ENCODE measurements around the gene MCF2L2.

Gene MCF2L2

DNA sequence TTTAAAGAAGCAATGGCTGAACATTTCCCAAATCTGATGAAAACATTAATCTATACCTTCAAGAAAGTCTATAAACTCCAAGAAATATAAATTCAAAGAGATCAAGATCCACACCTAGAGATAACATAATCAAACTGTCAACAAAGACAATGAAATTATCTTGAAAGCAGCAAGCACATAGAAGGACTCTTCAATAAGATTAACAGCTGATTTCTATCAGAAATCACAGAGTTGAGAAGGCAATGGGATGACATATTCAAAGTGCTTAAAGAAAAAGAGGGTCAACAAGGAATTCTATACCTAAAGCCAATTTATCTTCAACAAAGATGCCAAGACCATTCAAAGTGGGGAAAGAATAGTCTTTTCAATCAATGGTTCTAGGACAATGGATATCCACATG lies 224.7 kb downstream of the MCF2L2 start:
- TF ChIP-seq ARNTL (CRISPR knock-in tag; IDR thresholded peaks at IDR 0.05; ENCODE audit: borderline replicate concordance, low read depth) (no peak), OSR1 (CRISPR knock-in tag; IDR thresholded peaks at IDR 0.05) (no peak), ESRRG (CRISPR knock-in tag; IDR thresholded peaks at IDR 0.05) (no peak), CSDC2 (CRISPR knock-in tag; IDR thresholded peaks at IDR 0.05) (no peak), ZNF8 (CRISPR knock-in tag; IDR thresholded peaks at IDR 0.05) (no peak), TOX (CRISPR knock-in tag; IDR thresholded peaks at IDR 0.05; ENCODE audit: borderline replicate concordance) (no peak), SNAI2 (CRISPR knock-in tag; IDR thresholded peaks at IDR 0.05) (no peak), ZFP30 (CRISPR knock-in tag; IDR thresholded peaks at IDR 0.05) (no peak), ZNF70 (CRISPR knock-in tag; IDR thresholded peaks at IDR 0.05) (no peak), ZFP3 (CRISPR knock-in tag; IDR thresholded peaks at IDR 0.05) (no peak), RARB (CRISPR knock-in tag; IDR thresholded peaks at IDR 0.05) (no peak)
- TF ChIP-seq, protein P1, sequence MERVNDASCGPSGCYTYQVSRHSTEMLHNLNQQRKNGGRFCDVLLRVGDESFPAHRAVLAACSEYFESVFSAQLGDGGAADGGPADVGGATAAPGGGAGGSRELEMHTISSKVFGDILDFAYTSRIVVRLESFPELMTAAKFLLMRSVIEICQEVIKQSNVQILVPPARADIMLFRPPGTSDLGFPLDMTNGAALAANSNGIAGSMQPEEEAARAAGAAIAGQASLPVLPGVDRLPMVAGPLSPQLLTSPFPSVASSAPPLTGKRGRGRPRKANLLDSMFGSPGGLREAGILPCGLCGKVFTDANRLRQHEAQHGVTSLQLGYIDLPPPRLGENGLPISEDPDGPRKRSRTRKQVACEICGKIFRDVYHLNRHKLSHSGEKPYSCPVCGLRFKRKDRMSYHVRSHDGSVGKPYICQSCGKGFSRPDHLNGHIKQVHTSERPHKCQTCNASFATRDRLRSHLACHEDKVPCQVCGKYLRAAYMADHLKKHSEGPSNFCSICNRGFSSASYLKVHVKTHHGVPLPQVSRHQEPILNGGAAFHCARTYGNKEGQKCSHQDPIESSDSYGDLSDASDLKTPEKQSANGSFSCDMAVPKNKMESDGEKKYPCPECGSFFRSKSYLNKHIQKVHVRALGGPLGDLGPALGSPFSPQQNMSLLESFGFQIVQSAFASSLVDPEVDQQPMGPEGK (CRISPR knock-in tag; IDR thresholded peaks at IDR 0.05; ENCODE audit: borderline replicate concordance): no peak
- TF ChIP-seq, protein P2, sequence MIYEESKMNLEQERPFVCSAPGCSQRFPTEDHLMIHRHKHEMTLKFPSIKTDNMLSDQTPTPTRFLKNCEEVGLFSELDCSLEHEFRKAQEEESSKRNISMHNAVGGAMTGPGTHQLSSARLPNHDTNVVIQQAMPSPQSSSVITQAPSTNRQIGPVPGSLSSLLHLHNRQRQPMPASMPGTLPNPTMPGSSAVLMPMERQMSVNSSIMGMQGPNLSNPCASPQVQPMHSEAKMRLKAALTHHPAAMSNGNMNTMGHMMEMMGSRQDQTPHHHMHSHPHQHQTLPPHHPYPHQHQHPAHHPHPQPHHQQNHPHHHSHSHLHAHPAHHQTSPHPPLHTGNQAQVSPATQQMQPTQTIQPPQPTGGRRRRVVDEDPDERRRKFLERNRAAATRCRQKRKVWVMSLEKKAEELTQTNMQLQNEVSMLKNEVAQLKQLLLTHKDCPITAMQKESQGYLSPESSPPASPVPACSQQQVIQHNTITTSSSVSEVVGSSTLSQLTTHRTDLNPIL (CRISPR knock-in tag; IDR thresholded peaks at IDR 0.05; ENCODE audit: low read depth): no peak
- TF ChIP-seq, protein P3, sequence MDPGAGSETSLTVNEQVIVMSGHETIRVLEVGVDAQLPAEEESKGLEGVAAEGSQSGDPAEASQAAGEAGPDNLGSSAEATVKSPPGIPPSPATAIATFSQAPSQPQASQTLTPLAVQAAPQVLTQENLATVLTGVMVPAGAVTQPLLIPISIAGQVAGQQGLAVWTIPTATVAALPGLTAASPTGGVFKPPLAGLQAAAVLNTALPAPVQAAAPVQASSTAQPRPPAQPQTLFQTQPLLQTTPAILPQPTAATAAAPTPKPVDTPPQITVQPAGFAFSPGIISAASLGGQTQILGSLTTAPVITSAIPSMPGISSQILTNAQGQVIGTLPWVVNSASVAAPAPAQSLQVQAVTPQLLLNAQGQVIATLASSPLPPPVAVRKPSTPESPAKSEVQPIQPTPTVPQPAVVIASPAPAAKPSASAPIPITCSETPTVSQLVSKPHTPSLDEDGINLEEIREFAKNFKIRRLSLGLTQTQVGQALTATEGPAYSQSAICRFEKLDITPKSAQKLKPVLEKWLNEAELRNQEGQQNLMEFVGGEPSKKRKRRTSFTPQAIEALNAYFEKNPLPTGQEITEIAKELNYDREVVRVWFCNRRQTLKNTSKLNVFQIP (CRISPR knock-in tag; IDR thresholded peaks at IDR 0.05; ENCODE audit: borderline replicate concordance, low read depth): no peak
- ATAC-seq: no peak

DNA sequence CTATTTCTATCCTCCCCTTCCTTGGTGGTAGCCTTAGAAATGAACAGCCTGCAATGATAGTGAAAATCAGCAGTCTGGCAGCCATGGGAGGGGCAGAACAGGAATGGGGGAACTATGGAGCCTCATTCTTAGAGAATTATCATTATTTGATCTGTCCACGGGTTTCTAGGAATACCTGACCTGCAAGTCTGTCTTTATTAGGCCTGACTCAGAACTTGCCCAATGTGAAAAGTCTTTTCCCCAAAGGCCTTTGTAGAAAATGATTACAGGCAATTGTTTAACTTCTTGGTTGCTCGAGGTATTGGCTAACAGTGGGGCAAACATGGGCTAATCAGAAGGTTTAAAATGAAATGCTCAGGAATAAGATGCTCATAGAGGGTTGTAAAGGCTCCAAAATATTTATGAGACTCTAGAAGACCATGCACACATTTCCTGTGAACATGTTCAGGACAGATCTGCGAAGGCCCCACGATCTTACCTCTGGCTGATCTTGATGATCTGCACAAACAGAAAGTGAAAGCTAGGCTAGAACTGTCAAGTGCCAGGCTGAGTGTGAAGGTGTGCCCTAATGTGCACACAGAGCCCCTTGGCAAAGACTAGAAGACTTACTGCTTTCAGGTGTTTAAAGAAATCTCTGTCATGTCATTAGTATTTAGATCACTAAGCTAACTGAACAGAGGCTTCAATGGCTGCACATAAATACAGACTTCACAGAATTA lies 226.3 kb downstream of the MCF2L2 start:
- ATAC-seq: no peak
- no peak for TF ChIP-seq TCF4 (CRISPR knock-in tag; IDR thresholded peaks at IDR 0.05; ENCODE audit: borderline replicate concordance)
- TF ChIP-seq BACH2 (CRISPR knock-in tag; IDR thresholded peaks at IDR 0.05; ENCODE audit: borderline replicate concordance): no peak
- no peak for TF ChIP-seq ZNF8 (CRISPR knock-in tag; IDR thresholded peaks at IDR 0.05)
- TF ChIP-seq, protein P3 (CRISPR knock-in tag; IDR thresholded peaks at IDR 0.05; ENCODE audit: borderline replicate concordance, low read depth): no peak
- TF ChIP-seq, protein P4, sequence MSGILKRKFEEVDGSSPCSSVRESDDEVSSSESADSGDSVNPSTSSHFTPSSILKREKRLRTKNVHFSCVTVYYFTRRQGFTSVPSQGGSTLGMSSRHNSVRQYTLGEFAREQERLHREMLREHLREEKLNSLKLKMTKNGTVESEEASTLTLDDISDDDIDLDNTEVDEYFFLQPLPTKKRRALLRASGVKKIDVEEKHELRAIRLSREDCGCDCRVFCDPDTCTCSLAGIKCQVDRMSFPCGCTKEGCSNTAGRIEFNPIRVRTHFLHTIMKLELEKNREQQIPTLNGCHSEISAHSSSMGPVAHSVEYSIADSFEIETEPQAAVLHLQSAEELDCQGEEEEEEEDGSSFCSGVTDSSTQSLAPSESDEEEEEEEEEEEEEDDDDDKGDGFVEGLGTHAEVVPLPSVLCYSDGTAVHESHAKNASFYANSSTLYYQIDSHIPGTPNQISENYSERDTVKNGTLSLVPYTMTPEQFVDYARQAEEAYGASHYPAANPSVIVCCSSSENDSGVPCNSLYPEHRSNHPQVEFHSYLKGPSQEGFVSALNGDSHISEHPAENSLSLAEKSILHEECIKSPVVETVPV (CRISPR knock-in tag; IDR thresholded peaks at IDR 0.05): no peak
- TF ChIP-seq ESRRG (CRISPR knock-in tag; IDR thresholded peaks at IDR 0.05): no peak
- no peak for TF ChIP-seq GLIS3 (CRISPR knock-in tag; IDR thresholded peaks at IDR 0.05)
- no peak for TF ChIP-seq SNAI2 (CRISPR knock-in tag; IDR thresholded peaks at IDR 0.05)
- TF ChIP-seq ZFP30 (CRISPR knock-in tag; IDR thresholded peaks at IDR 0.05): no peak
- TF ChIP-seq, protein P1 (CRISPR knock-in tag; IDR thresholded peaks at IDR 0.05; ENCODE audit: borderline replicate concordance): no peak
- TF ChIP-seq, protein P5, sequence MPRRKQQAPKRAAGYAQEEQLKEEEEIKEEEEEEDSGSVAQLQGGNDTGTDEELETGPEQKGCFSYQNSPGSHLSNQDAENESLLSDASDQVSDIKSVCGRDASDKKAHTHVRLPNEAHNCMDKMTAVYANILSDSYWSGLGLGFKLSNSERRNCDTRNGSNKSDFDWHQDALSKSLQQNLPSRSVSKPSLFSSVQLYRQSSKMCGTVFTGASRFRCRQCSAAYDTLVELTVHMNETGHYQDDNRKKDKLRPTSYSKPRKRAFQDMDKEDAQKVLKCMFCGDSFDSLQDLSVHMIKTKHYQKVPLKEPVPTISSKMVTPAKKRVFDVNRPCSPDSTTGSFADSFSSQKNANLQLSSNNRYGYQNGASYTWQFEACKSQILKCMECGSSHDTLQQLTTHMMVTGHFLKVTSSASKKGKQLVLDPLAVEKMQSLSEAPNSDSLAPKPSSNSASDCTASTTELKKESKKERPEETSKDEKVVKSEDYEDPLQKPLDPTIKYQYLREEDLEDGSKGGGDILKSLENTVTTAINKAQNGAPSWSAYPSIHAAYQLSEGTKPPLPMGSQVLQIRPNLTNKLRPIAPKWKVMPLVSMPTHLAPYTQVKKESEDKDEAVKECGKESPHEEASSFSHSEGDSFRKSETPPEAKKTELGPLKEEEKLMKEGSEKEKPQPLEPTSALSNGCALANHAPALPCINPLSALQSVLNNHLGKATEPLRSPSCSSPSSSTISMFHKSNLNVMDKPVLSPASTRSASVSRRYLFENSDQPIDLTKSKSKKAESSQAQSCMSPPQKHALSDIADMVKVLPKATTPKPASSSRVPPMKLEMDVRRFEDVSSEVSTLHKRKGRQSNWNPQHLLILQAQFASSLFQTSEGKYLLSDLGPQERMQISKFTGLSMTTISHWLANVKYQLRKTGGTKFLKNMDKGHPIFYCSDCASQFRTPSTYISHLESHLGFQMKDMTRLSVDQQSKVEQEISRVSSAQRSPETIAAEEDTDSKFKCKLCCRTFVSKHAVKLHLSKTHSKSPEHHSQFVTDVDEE (CRISPR knock-in tag; IDR thresholded peaks at IDR 0.05): no peak
- TF ChIP-seq ZNF70 (CRISPR knock-in tag; IDR thresholded peaks at IDR 0.05): no peak
- TF ChIP-seq OSR1 (CRISPR knock-in tag; IDR thresholded peaks at IDR 0.05): no peak

Data from SK-N-SH treated with all-trans-retinoic acid at 6 μM for 48 hours (cell line).